ENCODE results near the gene ARHGEF37. TPM values are rescaled to one million over a fixed set of nuclear protein-coding genes. Genes with fewer than 3 reads are reported as not detected.

Gene ARHGEF37
- total RNA-seq, 4 donors from 2014 or later = 36.4 to 76.5 (median 59.0) TPM

DNA sequence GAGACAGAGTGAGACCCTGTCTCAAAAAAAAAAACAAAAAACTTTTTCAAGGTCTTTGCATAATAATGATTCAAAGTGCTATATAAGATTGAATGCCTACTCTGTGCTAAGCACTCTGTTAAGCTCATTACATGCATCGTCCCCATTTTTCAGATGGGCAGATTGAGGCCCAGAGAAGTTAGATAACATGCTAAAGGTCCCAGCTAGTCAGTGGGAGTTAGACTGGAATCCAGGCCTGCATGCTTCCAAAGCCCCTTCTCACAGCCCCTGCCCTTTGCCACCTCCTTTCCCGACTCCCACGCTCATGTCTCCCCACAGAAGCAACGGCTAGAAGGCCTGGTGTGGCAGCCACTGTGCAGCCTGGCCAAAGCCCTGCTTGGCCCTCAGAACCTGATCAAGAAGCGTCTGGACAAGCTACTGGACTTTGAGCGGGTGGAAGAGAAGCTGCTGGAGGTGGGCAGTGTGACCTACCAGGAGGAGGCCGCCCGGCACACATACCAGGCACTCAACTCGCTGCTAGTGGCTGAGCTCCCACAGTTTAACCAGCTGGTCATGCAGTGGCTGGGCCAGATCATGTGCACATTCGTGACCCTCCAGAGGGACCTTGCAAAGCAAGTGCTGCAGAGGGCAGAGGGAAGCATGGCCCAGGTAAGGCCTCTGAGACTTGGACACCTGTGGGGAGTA is 40.3 kb downstream of the ARHGEF37 start:
- intact Hi-C loops (cut with DNase I; ENCODE audit: low total_unique reads) = no loop called here
- no peak for DNase-seq (ENCODE audit: low spot score in 2 of 2)
- TF ChIP-seq, protein P1, sequence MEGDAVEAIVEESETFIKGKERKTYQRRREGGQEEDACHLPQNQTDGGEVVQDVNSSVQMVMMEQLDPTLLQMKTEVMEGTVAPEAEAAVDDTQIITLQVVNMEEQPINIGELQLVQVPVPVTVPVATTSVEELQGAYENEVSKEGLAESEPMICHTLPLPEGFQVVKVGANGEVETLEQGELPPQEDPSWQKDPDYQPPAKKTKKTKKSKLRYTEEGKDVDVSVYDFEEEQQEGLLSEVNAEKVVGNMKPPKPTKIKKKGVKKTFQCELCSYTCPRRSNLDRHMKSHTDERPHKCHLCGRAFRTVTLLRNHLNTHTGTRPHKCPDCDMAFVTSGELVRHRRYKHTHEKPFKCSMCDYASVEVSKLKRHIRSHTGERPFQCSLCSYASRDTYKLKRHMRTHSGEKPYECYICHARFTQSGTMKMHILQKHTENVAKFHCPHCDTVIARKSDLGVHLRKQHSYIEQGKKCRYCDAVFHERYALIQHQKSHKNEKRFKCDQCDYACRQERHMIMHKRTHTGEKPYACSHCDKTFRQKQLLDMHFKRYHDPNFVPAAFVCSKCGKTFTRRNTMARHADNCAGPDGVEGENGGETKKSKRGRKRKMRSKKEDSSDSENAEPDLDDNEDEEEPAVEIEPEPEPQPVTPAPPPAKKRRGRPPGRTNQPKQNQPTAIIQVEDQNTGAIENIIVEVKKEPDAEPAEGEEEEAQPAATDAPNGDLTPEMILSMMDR (IDR thresholded peaks at IDR 0.05) = no peak
- TF ChIP-seq POLR2A (IDR thresholded peaks at IDR 0.05) = no peak
- H3K4me3 ChIP-seq (ENCODE audit: low read depth, poor library complexity, severe bottlenecking) = no peak overlapping the region
- 92 to 95% methylated on average over 10 of the region's 10 CpGs for WGBS, 2 donors

DNA sequence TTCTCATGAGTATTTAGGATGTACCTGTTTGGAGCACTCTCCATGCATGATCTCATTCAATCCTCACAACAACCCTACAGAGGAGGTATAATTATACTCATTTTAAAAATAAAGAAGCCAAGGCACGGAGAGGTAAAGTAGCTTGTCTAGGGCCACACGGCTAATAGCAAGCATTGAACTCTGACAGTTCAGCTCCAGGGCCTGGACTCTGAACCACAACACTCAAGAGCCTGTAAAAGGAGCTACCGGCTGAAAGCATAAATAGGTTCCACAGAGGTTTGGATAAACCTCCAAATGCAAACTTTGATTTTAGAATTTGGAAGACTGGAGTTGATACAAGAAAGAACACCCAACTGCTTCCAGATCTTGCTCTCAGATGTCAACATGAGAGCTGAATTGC is 41.2 kb downstream of the ARHGEF37 start:
- intact Hi-C loops (cut with DNase I; ENCODE audit: low total_unique reads) = no loop called here
- 91 to 95% methylated on average over 3 of the region's 3 CpGs for WGBS, 2 donors
- DNase-seq (ENCODE audit: low spot score in 2 of 2) = no peak
- TF ChIP-seq, protein P1 (IDR thresholded peaks at IDR 0.05) = no peak
- no peak for TF ChIP-seq POLR2A (IDR thresholded peaks at IDR 0.05)
- H3K4me3 ChIP-seq (ENCODE audit: low read depth, poor library complexity, severe bottlenecking) = no peak overlapping the region

DNA sequence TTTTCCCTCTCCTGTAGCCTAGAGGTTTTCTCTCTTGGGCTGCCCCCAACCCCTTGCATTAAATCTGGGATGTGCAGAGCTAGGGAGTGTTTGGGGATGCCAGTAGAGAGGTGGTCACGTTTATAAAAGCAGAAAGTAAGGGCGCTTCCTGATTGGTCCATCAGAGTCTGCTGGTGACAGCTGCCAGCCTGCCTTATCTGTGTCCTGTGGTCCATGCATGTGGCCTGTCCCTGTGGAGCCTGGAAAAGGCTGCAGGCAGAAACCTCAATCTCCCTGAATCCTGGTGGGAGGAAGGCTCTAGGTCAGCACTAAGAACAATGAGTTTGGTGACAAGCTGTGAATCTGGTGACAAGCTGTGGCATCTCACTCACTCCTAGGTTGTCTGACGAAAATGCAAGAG is 42.2 kb downstream of the ARHGEF37 start:
- WGBS, 2 donors = 82 to 85% methylated on average over 3 of the region's 3 CpGs
- no peak overlapping the region for H3K4me3 ChIP-seq (ENCODE audit: low read depth, poor library complexity, severe bottlenecking)
- TF ChIP-seq, protein P1 (IDR thresholded peaks at IDR 0.05) = no peak
- no peak for TF ChIP-seq POLR2A (IDR thresholded peaks at IDR 0.05)
- DNase-seq (ENCODE audit: low spot score in 2 of 2) = no peak
- intact Hi-C loops (cut with DNase I; ENCODE audit: low total_unique reads) = no loop called here

DNA sequence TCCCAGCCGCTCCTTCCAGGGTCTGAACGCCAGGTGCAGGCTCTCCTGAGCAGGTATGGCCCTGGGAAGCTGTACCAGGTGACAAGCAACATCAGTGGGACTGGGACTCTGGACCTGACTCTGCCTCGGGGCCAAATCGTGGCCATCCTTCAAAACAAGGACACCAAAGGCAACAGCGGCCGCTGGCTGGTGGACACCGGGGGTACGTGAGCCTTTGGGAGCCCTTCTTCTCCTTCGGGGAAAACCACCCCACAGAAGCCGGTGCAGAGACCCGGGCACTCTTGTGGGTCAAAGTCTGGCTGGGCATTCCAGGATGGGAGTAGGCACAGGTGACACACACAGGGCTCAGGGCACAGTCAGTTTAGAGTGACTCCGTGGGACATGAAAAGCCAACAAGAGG is 45.8 kb downstream of the ARHGEF37 start:
- H3K4me3 ChIP-seq (ENCODE audit: low read depth, poor library complexity, severe bottlenecking) = no peak overlapping the region
- intact Hi-C loops (cut with DNase I; ENCODE audit: low total_unique reads) = no loop called here
- no peak for DNase-seq (ENCODE audit: low spot score in 2 of 2)
- 85 to 86% methylated on average over 10 to 12 of the region's 12 CpGs for WGBS, 2 donors
- TF ChIP-seq POLR2A (IDR thresholded peaks at IDR 0.05) = no peak
- TF ChIP-seq, protein P1 (IDR thresholded peaks at IDR 0.05) = no peak

DNA sequence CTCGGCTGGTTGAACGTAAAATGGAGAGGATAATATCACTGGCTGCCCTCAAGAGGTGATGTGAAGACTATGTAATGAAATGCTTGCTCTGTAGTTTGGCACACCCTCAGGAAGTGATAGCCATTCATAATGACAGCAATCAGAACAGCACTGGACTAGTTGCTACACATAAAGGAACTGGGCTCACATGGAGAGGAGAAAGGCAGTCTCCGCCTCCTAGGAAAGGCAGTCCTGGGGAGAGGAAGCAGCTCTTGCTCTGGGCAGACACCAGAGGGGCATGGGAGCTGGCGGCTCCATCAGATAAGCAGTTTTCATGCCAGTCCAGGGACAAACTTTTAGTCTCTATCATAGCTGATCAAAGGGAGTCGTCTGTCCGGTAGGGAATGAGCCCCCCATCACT is 46.9 kb downstream of the ARHGEF37 start:
- whole genome bisulfite sequencing, 2 donors = 78 to 82% methylated on average over 6 of the region's 6 CpGs
- no peak overlapping the region for H3K4me3 ChIP-seq (ENCODE audit: low read depth, poor library complexity, severe bottlenecking)
- no peak for DNase-seq (ENCODE audit: low spot score in 2 of 2)
- TF ChIP-seq, protein P1 (IDR thresholded peaks at IDR 0.05) = no peak
- no peak for TF ChIP-seq POLR2A (IDR thresholded peaks at IDR 0.05)
- intact Hi-C loops (cut with DNase I; ENCODE audit: low total_unique reads) = no loop called here
